H1 (cell line): Measurements from ENCODE around the gene MIS18A. TPM values are rescaled to one million over a fixed set of nuclear protein-coding genes. Genes with fewer than 3 reads are reported as not detected.

ENCODE experiments used
- CTCF ChIA-PET: fragments of 300-600 bp; sonication (Branson Sonifier 250); formaldehyde crosslinking; loops from one replicate; lab custom pipeline; 2021; ENCODE audit not compliant: partially characterized antibody; lab: Charles Lee
- POLR2A ChIA-PET: fragments of 300-600 bp; sonication (Branson Sonifier 250); formaldehyde crosslinking; loops from one replicate; lab custom pipeline; 2021; ENCODE audit warnings: inconsistent platforms; ENCODE audit not compliant: partially characterized antibody; lab: Charles Lee
- DNase-seq, 2 experiments: peaks; one replicate each; pipeline versions ENCODE4 v3.0.0 to v3.0.0-alpha.2; 2010 to 2022; ENCODE audit warnings: low spot score in 2 of 2, low read depth in 1 of 2, mixed read lengths in 1 of 2
- FAIRE-seq: peaks from 2 replicates; lab custom pipeline; 2011; peaks lifted over from hg19 to GRCh38; lab: Jason Lieb, UNC
- H2AFZ ChIP-seq: 2 replicates; pipeline ENCODE4 v1.8.1; 2012; ENCODE audit warnings: low read length, inconsistent platforms
- H2AK5ac ChIP-seq: 2 replicates; pipeline ENCODE4 v1.6.1; 2013; ENCODE audit warnings: low read depth, low read length
- H2BK120ac ChIP-seq: replicated peaks from 2 replicates; pipeline ENCODE3; 2013; ENCODE audit warnings: low read depth, low read length, inconsistent platforms
- H2BK12ac ChIP-seq: 2 replicates; pipeline ENCODE4 v1.6.1; 2013; ENCODE audit warnings: low read depth, low read length
- H2BK15ac ChIP-seq: 2 replicates; pipeline ENCODE4 v1.6.1; 2013; ENCODE audit warnings: low read length
- H2BK20ac ChIP-seq: 2 replicates; pipeline ENCODE4 v1.6.1; 2013; ENCODE audit warnings: low read length
- H2BK5ac ChIP-seq: 2 replicates; pipeline ENCODE4 v1.6.1; 2013; ENCODE audit warnings: low read depth, low read length
- H3K14ac ChIP-seq: 2 replicates; pipeline ENCODE4 v1.6.1; 2013; ENCODE audit warnings: inconsistent platforms; ENCODE audit not compliant: insufficient read length
- H3K18ac ChIP-seq: 2 replicates; pipeline ENCODE4 v1.6.1; 2013; ENCODE audit warnings: low read length; ENCODE audit errors: extremely low read depth
- H3K23ac ChIP-seq: 2 replicates; pipeline ENCODE4 v1.6.1; 2013; ENCODE audit warnings: inconsistent platforms; ENCODE audit not compliant: insufficient read length
- H3K23me2 ChIP-seq: 2 replicates; pipeline ENCODE4 v1.6.1; 2013; ENCODE audit warnings: low read depth, low read length
- H3K27ac ChIP-seq: 2 replicates; pipeline ENCODE4 v1.6.1; 2011; ENCODE audit warnings: low read depth, low read length, inconsistent platforms
- H3K27me3 ChIP-seq, 4 experiments: replicated peaks in 1 of 4; 1 replicate in 1 of 4; 2 replicates in 3 of 4; pipeline versions ENCODE4 v1.6.1 to v1.8.1; 2011 to 2013; ENCODE audit warnings: low read length in 3 of 4, mild to moderate bottlenecking in 3 of 4, inconsistent platforms in 2 of 4, mixed read lengths in 2 of 4, moderate library complexity in 1 of 4; ENCODE audit not compliant: control insufficient read depth in 3 of 4, insufficient read depth in 3 of 4; ENCODE audit errors: extremely low read depth in 1 of 4
- H3K36me3 ChIP-seq, 4 experiments: 2 replicates each; pipeline versions ENCODE4 v1.6.1 to v1.8.1; 2011 to 2013; ENCODE audit warnings: mild to moderate bottlenecking in 4 of 4, low read length in 3 of 4, moderate library complexity in 2 of 4, control low read depth in 1 of 4, inconsistent platforms in 1 of 4; ENCODE audit not compliant: insufficient read depth in 4 of 4, control insufficient read depth in 2 of 4
- H3K4ac ChIP-seq: replicated peaks from 2 replicates; pipeline ENCODE3; 2013; ENCODE audit warnings: low read length, low read depth, mixed read lengths, inconsistent platforms; ENCODE audit not compliant: insufficient read length
- H3K4me1 ChIP-seq, 4 experiments: replicated peaks in 1 of 4; 1 replicate in 1 of 4; 2 replicates in 3 of 4; pipeline versions ENCODE4 v1.6.1 to v1.8.1; 2011 to 2013; ENCODE audit warnings: low read length in 3 of 4, inconsistent platforms in 2 of 4, mixed read lengths in 1 of 4; ENCODE audit not compliant: insufficient read depth in 4 of 4, control insufficient read depth in 3 of 4
- H3K4me2 ChIP-seq, 2 experiments: 2 replicates each; pipeline versions ENCODE4 v1.6.1 to v1.8.1; 2011 to 2013; ENCODE audit warnings: low read depth in 2 of 2, low read length in 2 of 2, control low read depth in 1 of 2, inconsistent platforms in 1 of 2, mild to moderate bottlenecking in 1 of 2; ENCODE audit not compliant: insufficient read depth in 1 of 2
- H3K4me3 ChIP-seq, 4 experiments: fragments of 200-600, 300-600 bp in 1 of 4; sonication (generic), shearing (Covaris generic), sonication (Bioruptor Twin) in 1 of 4; 2 replicates each; pipeline versions ENCODE4 v1.5.1 to v1.8.1; 2011 to 2016; ENCODE audit warnings: low read length in 4 of 4, low read depth in 3 of 4, control low read depth in 2 of 4, inconsistent platforms in 2 of 4, mild to moderate bottlenecking in 2 of 4, mixed read lengths in 1 of 4, moderate library complexity in 1 of 4; ENCODE audit not compliant: insufficient read depth in 2 of 4; ENCODE audit errors: extremely low read depth in 1 of 4
- H3K56ac ChIP-seq: replicated peaks from 2 replicates; pipeline ENCODE3; 2013; ENCODE audit warnings: low read depth, mild to moderate bottlenecking, mixed read lengths, low read length, inconsistent platforms; ENCODE audit not compliant: insufficient read length
- H3K79me1 ChIP-seq: 2 replicates; pipeline ENCODE4 v1.6.1; 2013; ENCODE audit warnings: low read depth, low read length, control low read depth
- H3K79me2 ChIP-seq, 2 experiments: 2 replicates each; pipeline versions ENCODE4 v1.6.1 to v1.8.1; 2012 to 2013; ENCODE audit warnings: low read length in 2 of 2, mild to moderate bottlenecking in 2 of 2, inconsistent platforms in 1 of 2; ENCODE audit not compliant: insufficient read depth in 2 of 2, control insufficient read depth in 1 of 2
- H3K9ac ChIP-seq, 4 experiments: replicated peaks in 1 of 4; 1 replicate in 1 of 4; 2 replicates in 3 of 4; pipeline versions ENCODE4 v1.6.1 to v1.8.1; 2011 to 2013; ENCODE audit warnings: low read depth in 3 of 4, low read length in 3 of 4, control low read depth in 2 of 4, mild to moderate bottlenecking in 2 of 4, moderate library complexity in 2 of 4, inconsistent platforms in 1 of 4; ENCODE audit errors: extremely low read depth in 1 of 4
- H3K9me3 ChIP-seq, 2 experiments: 2 replicates each; pipeline versions ENCODE4 v1.6.1 to v1.8.1; 2012 to 2013; ENCODE audit warnings: mild to moderate bottlenecking in 2 of 2, moderate library complexity in 2 of 2, control low read depth in 1 of 2, inconsistent platforms in 1 of 2, low read depth in 1 of 2, low read length in 1 of 2, mixed read lengths in 1 of 2; ENCODE audit not compliant: insufficient read depth in 2 of 2
- H4K20me1 ChIP-seq, 2 experiments: replicated peaks in 1 of 2; 2 replicates each; pipeline versions ENCODE3 to v1.8.1; 2011 to 2013; ENCODE audit warnings: inconsistent platforms in 2 of 2, low read length in 2 of 2, mild to moderate bottlenecking in 1 of 2; ENCODE audit not compliant: insufficient read depth in 2 of 2, control insufficient read depth in 1 of 2
- H4K5ac ChIP-seq: 2 replicates; pipeline ENCODE4 v1.6.1; 2013; ENCODE audit warnings: low read length, low read depth, mixed read lengths, inconsistent platforms; ENCODE audit not compliant: insufficient read length
- H4K8ac ChIP-seq: 2 replicates; pipeline ENCODE4 v1.8.0; 2013; ENCODE audit warnings: mild to moderate bottlenecking, moderate library complexity, low read length, inconsistent platforms; ENCODE audit not compliant: insufficient read depth; ENCODE audit errors: extremely low read depth
- H4K91ac ChIP-seq: replicated peaks from 2 replicates; pipeline ENCODE3; 2013; ENCODE audit warnings: low read length, mixed read lengths, inconsistent platforms; ENCODE audit not compliant: insufficient read length
- CHD1 ChIP-seq: IDR thresholded peaks from 2 replicates; pipeline ENCODE4 v1.6.1; 2012; ENCODE audit warnings: low read depth, low read length, improper control_type of control experiment
- GABPA ChIP-seq: IDR thresholded peaks from 2 replicates; pipeline ENCODE4 v1.6.1; 2011; ENCODE audit warnings: mild to moderate bottlenecking, low read length, moderate library complexity, borderline replicate concordance; ENCODE audit not compliant: insufficient read depth
- HDAC2 ChIP-seq, 2 experiments: fragments of 300-600 bp in 1 of 2; sonication (generic) in 1 of 2; IDR thresholded peaks; 2 replicates each; pipeline ENCODE4 v1.6.1; 2011 to 2012; ENCODE audit warnings: low read depth in 2 of 2, low read length in 2 of 2, mild to moderate bottlenecking in 2 of 2, moderate library complexity in 2 of 2, borderline replicate concordance in 1 of 2, inconsistent platforms in 1 of 2
- KDM5A ChIP-seq: fragments of 200-600 bp; IDR thresholded peaks from 2 replicates; pipeline ENCODE4 v1.7.1; 2012; ENCODE audit warnings: mild to moderate bottlenecking, low read length, inconsistent platforms, mixed read lengths
- PHF8 ChIP-seq: fragments of 200-600 bp; sonication (generic); conservative IDR thresholded peaks from 2 replicates; pipeline ENCODE4 v1.7.1; 2012; ENCODE audit warnings: low read depth, mild to moderate bottlenecking, inconsistent platforms, low read length, moderate library complexity
- POU5F1 ChIP-seq: IDR thresholded peaks from 2 replicates; pipeline ENCODE4 v1.6.1; 2011; ENCODE audit warnings: low read depth, mild to moderate bottlenecking, low read length, moderate library complexity
- RAD21 ChIP-seq, 2 experiments: IDR thresholded peaks in 1 of 2; conservative IDR thresholded peaks in 1 of 2; 2 replicates each; pipeline ENCODE4 v1.6.1; 2011; ENCODE audit warnings: low read depth in 2 of 2, low read length in 2 of 2, improper control_type of control experiment in 1 of 2, inconsistent platforms in 1 of 2, mild to moderate bottlenecking in 1 of 2, moderate library complexity in 1 of 2
- RFX5 ChIP-seq: IDR thresholded peaks from 2 replicates; pipeline ENCODE4 v1.6.1; 2011; ENCODE audit warnings: low read depth, low read length, improper control_type of control experiment, borderline replicate concordance
- RNF2 ChIP-seq: fragments of 200-900, 300-1000 bp; sonication (generic); IDR thresholded peaks from 2 replicates; pipeline ENCODE4 v1.7.1; 2016; ENCODE audit warnings: borderline replicate concordance, low read depth, mild to moderate bottlenecking, antibody characterized with exemption, low read length; ENCODE audit not compliant: poor library complexity, severe bottlenecking; ENCODE audit errors: missing control alignments
- RXRA ChIP-seq: IDR thresholded peaks from 2 replicates; pipeline ENCODE4 v1.6.1; 2011; ENCODE audit warnings: low read depth, mild to moderate bottlenecking, low read length, moderate library complexity; ENCODE audit not compliant: insufficient read depth
- TCF12 ChIP-seq: IDR thresholded peaks from 2 replicates; pipeline ENCODE4 v1.6.1; 2011; ENCODE audit warnings: low read depth, mild to moderate bottlenecking, low read length
- TEAD4 ChIP-seq: IDR thresholded peaks from 2 replicates; pipeline ENCODE4 v1.6.1; 2012; ENCODE audit warnings: low read depth, low read length, inconsistent platforms, mixed read lengths
- WGBS, 2 experiments: shearing (Covaris generic) in 1 of 2; methylation state at CpG; one replicate each; pipeline versions ENCODE4 v1.1.6 to v1.1.7; 2013 to 2015; ENCODE audit warnings: low lambda C conversion rate in 2 of 2, mixed read lengths in 2 of 2, inconsistent platforms in 1 of 2, low coverage in 1 of 2, missing lambda C conversion rate in 1 of 2; ENCODE audit not compliant: insufficient replicate concordance in 2 of 2, insufficient coverage in 1 of 2, insufficient read length in 1 of 2; ENCODE audit errors: extremely low coverage in 1 of 2, missing lambda C conversion rate in 1 of 2; 5-methylcytosine and 5-hydroxymethylcytosine counted together
- polyA plus RNA-seq, 7 experiments: library from polyadenylated mRNA; depleted of rRNA in 3 of 7; stranded (reverse) in 5 of 7; unstranded in 2 of 7; fragments of >200 nt in 5 of 7; fragments of 200-250 nt in 2 of 7; gene quantifications; 1 replicate in 5 of 7; 2 replicates in 1 of 7; 4 replicates in 1 of 7; pipeline versions ENCODE4 v1.2.1 to v1.2.3, GENCODE V29; 2011 to 2013; ENCODE audit warnings: missing spikeins in 2 of 7, mixed read lengths in 2 of 7
- total RNA-seq: library from RNA; stranded (reverse); fragmentation: NEBNext Ultra II Directional; extraction: Animal tissue kit (Norgen Biotek cat#: 25700); gene quantifications from 2 replicates; pipeline ENCODE4 v1.2.1, GENCODE V29; 2021

The MIS18A gene
- total and polyA plus RNA-seq, 2 of the 8 experiments (the other 6 are each of a cell fraction or from before 2014, with no cell fraction given) = 28.9 to 53.0 TPM

DNA sequence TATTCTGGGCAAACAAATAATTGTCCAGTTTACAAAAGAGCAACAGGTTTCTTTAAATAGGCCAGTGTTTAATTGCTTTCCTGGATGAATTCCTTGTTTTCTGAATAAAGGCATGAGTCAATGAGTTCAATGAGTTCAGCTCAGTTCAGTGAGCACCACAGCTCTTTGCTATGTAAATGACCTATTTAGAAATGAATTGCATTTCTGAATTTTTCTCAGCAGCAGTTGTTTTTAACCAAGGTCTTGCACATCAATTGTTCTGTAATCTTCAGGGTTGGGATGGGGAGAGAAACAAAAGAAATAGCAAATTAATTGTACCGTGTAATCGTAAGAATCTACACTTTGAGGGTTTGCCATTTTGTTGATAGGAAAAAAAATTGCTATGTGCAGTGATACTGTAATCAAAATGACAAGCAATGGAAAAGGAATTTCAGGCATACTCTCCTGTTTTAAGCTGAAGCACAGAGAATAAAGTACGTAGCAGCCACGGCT lies 45.7 kb downstream of the MIS18A start:
- Histone ChIP-seq H2AFZ (no peak overlapping the region), H2BK120ac (no peak overlapping the region), H3K27me3 (no peaks in the 10 kb centered on the region), H3K18ac (no peak overlapping the region), H2BK20ac (no peak overlapping the region), H3K23ac (no peak overlapping the region), H4K5ac (no peak overlapping the region), H3K4ac (no peak overlapping the region), H3K79me1 (no peaks in the 10 kb centered on the region), H3K23me2 (no peaks in the 10 kb centered on the region), H3K9ac (no peak overlapping the region), H3K56ac (no peak overlapping the region), H3K4me2 (no peak overlapping the region), H3K4me3 (no peak overlapping the region), H2BK15ac (no peak overlapping the region), H3K27ac (no peak overlapping the region), H3K36me3 (no peaks in the 10 kb centered on the region), H3K14ac (no peak overlapping the region), H3K79me2 (no peaks in the 10 kb centered on the region), H4K91ac (no peak overlapping the region), H4K8ac (no peak overlapping the region), H3K9me3 (0 out of 4 replicates have a peak, but pooled peaks cover 2% of the 10 kb centered on the region in 2 experiments), H4K20me1 (no peaks in the 10 kb centered on the region), H2BK5ac (no peak overlapping the region), H2BK12ac (no peak overlapping the region), H3K4me1 (peaks cover 0 to 4% (median 0%) of the 10 kb centered on the region in 4 experiments; a peak in 2 of 7 replicates), H2AK5ac (no peak overlapping the region)
- ChIA-PET CTCF (no interaction called here), POLR2A (no interaction called here)
- 88% methylated on average over 4 of the region's 4 CpGs; no CpG with 5 or more reads in 1 of the 2 experiments for WGBS, 2 experiments
- FAIRE-seq (peak; percentile 39), DNase-seq (no peak)
- TF ChIP-seq KDM5A (no peak), RNF2 (no peak), POU5F1 (no peak), PHF8 (no peak), CHD1 (no peak), GABPA (no peak), HDAC2 (IDR thresholded peaks at IDR 0.05; ENCODE audit: borderline replicate concordance in 1 of 2, low read depth in 2 of 2, low read length in 2 of 2) (no peak), TEAD4 (no peak), RFX5 (no peak), TCF12 (no peak), RAD21 (IDR thresholded peaks at IDR 0.05 in 1 of 2, conservative IDR thresholded peaks at IDR 0.05 in 1 of 2; ENCODE audit: low read depth in 2 of 2, low read length in 2 of 2) (no peak), RXRA (no peak)
